LNCaP clone FGC (cell line): ENCODE results near the gene ATP2B2.

Source experiments
- DNase-seq: peaks from one replicate; pipeline ENCODE4 v3.0.0-alpha.2; 2011; ENCODE audit warnings: low read depth
- H3K4me3 ChIP-seq: 2 replicates; pipeline ENCODE4 v1.5.1; 2011; ENCODE audit warnings: mild to moderate bottlenecking, low read depth, low read length, control low read depth
- CTCF ChIP-seq: IDR thresholded peaks from 2 replicates; pipeline ENCODE4 v1.5.1; 2012; ENCODE audit warnings: mild to moderate bottlenecking; ENCODE audit not compliant: control insufficient read depth, insufficient read depth; ENCODE audit errors: extremely low read depth

ATP2B2 gene

DNA sequence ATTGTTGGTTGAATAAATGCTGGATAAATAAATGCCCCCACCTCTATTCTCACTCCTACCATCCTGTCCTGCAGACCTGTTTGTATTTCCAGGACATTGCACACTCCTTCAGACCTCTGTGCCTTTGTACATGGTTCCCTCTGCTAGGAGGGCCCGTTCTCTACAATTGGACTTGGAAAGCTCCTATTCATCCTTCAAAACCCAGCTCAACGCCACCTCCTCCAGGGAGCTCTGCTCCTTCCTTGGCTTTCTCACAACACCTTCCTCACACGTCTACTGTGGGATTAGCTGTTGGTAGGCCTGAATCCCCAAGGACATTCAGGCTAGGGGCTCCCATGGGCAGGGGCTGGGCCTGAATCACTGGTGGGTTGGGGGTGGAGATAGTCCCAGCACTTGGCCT is 105.8 kb downstream of the ATP2B2 start:
- TF ChIP-seq CTCF, result no peak
- no peak for DNase-seq
- no peak overlapping the region for H3K4me3 ChIP-seq

- TF ChIP-seq CTCF, result no peak
- H3K4me3 ChIP-seq, result no peak overlapping the region
- no peak for DNase-seq
These were observed 107.0 kb downstream of the ATP2B2 start for GRCh38 chr3:10398341-10398740.

DNA sequence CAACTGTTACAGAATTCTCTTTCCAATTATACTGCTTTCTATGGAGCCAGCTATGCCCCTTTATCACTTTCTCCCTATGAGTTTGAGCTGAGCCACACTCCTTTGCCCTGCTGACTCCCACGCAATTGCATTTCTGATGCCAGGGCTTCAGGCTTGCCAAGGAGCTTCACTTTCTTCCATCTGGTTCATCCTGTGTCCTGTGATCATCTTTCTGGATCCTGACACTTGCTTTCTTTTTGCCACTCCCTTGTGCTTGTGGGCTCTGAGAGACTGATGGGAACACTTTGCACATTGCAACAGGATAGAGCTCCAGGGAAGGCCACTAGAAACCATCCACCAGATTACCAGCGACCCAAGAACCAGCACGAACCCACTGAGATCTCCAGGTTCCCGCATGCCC is 107.5 kb downstream of the ATP2B2 start:
- no peak overlapping the region for H3K4me3 ChIP-seq
- no peak for TF ChIP-seq CTCF
- DNase-seq, result no peak

- no peak overlapping the region for H3K4me3 ChIP-seq
- no peak for TF ChIP-seq CTCF
- DNase-seq, result no peak
These were observed 108.5 kb downstream of the ATP2B2 start for GRCh38 chr3:10396931-10397330.

DNA sequence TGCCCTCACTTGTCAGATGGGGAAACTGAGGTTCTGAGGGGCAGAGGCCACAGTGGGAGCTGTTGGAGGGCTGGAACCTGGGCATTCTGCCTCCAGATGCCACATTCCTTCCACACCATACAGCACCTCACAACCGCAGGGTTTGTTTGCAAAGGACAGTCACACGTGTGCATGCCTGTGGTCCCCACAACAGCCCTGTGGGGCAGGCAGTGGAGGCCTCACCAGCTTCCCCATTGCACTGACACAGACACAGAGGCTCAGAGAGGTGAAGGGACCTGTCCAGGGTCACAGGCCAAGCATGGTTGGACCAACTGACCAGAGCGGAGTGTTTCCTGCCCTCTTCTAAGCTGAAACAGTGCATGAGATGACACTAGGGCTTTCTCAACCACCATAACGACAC is 109.3 kb downstream of the ATP2B2 start:
- no peak for TF ChIP-seq CTCF
- no peak overlapping the region for H3K4me3 ChIP-seq
- no peak for DNase-seq

GRCh38 chr3:10395671-10396070 is 109.7 kb downstream of the ATP2B2 start:
- no peak overlapping the region for H3K4me3 ChIP-seq
- TF ChIP-seq CTCF, result no peak
- no peak for DNase-seq

GRCh38 chr3:10395196-10395595 is 110.2 kb downstream of the ATP2B2 start:
- DNase-seq, result no peak
- no peak for TF ChIP-seq CTCF

More at GRCh38 chr3:10395196-10395595, 110.2 kb downstream of the ATP2B2 start:
- H3K4me3 ChIP-seq, result no peak overlapping the region
